T-helper 9 cell (primary cell): ENCODE measurements around the gene IL3.
A peak's percentile ranks its signal among the peaks of the same experiment; 100 is the strongest.
"Not testable (repeated sequence)": the region's sequence is repeated elsewhere in the genome, so short reads cannot be mapped to it uniquely, and the experiment has no call there.

ENCODE experiments used
- DNase-seq: peaks from one replicate; pipeline ENCODE4 v3.0.0-alpha.2; 2020

The IL3 gene

GRCh38 chr5:132098151-132098594, 37.7 kb downstream of the IL3 start:
- DNase-seq = no peak

GRCh38 chr5:132098621-132099020, 38.2 kb downstream of the IL3 start:
- DNase-seq = no peak

DNA sequence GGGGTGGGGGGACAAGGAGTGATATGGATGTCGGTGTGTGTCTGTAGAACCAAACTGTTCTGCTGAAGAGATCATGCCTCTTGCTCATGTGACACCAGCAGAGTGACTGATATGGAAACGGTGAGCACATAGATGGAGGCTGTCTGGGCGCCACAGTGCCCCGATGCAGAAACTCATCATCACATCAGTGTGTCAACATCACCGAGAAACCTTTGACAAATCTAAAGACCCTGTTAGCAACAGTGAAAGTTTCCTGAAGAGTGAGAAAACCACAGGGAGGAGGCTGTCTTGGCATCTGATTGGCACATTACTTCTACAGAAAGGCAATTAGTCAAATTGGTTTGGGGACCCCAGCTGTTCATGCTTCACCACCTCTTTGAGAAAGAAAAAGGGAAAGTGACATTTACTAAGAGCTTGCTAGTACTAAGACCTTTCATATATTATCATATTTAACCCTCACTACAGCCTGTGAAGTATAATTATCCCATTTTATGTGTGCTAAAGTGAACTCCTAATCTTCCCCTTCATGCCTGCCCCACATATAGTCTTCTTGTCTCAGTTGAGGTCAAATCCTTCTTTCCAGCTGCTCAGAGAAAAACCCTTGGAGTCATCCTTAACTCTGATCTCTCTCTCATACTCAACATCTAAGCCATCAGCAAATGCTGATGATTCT, 38.8 kb downstream of the IL3 start:
- DNase-seq = no peak

DNA sequence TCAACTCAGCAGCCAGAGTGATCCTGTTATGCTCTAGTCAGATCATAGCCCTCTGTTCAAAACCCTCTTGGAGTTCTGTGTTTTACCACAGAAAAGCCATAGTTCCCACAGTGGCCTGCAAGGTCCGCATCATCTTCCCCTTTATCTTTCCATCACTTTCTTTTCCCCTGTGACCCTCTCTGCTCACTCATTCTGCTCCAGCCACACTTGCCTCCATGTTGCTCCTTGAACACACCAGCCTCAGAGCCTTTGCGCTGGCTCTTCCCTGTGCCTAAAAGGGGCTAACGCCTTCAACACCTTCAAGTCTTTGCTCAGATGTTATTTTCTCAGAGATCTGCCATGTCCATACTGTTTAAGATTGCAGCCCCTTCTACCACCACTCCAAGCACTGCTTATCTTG, 39.5 kb downstream of the IL3 start:
- DNase-seq = no peak

GRCh38 chr5:132100672-132101261, 40.3 kb downstream of the IL3 start:
- no peak for DNase-seq

DNA sequence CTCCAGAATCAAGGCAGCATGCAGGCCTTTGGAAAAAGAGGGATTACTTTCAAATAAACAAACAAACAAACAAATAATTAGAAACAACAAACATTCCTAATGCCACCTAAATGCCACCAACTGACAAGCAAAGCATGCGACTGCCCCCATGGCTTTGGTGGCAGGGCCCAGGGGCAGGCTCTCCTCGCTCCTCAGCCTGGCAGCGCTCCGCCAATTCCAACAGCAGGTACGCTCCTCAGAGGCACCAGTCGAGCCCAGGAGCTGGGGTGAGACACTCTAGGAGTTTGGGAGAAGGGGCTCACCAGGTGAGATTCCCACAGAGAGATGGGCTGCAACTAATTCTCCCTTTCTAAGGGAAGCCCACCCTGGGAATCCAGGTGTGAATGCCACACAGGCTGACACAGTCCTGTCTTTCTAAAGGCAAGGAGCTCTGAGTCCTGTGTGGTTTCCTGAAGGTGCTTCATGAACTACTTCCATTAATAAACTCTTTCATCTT, 41.0 kb downstream of the IL3 start:
- no peak for DNase-seq

GRCh38 chr5:132102101-132102701, 41.7 kb downstream of the IL3 start:
- peak; percentile 33 for DNase-seq

DNA sequence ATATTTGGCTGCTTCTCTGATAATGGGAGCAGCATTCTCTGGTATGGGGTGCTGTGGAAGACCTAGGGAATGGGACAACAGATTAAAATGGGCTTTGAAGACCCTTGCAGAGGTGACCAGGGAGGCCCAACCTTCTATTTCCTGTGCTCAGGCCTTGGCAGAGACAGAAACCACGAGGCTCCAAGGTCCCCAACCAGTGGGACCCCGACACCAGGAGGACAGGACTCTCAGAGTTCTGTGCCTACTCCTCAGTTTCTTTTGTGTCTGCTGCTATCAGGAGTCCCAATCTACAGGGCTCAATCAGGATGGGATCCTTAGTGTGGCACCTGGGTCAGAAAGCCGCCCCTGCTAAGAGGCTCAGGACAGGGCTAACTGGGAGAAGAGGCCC, 42.5 kb downstream of the IL3 start:
- no peak for DNase-seq

DNA sequence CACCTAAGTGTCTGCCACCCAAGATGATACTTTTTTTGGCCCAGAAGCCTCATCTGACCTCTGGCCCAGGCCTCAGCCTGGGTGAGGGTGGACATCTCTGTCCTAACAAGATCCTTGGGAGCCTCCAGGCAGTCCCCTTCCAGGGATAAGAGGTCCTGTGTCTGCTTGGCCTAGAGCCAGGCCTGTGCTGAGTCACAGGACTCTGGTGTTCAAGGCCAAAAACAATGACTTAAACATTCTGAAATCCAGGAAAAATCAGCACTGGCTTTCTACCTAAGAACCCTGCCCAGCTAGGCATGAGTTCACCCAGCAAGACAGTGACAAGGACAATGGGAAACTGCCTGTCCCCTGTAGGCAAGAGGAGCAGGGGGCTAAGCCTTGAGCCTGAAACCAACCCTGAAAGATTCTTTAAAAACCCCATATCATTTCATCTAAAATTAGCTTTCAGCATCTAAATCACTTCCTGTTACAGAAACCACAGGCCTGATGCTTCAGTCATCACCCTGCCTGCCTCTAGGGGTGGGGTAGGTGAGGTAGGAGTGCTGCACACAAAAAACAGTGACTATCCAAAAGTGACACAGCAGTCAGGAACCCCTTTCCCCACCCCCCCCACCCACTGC, 43.0 kb downstream of the IL3 start:
- DNase-seq = peak; percentile 48

GRCh38 chr5:132103969-132104391, 43.5 kb downstream of the IL3 start:
- no peak for DNase-seq

- no peak for DNase-seq
Observed at GRCh38 chr5:132104556-132104955, 44.1 kb downstream of the IL3 start.

DNA sequence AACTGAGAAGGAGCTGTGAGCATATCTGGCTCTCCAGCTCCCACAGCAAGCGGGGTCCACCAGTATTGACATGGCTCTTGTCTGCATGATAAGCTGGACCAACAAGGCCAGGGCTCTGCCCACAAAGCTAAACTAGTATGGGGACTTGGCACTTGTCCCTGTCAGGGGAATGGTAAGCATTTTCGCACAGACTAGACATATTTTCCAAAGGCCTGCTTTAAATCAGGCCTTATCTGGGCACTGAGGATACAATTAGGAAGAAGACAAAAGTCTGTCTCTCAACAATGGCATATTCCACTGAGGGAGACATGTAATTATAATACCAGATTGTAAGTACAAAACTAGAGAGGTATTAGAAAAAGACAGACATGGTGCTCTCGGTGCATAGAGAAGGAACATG, 45.2 kb downstream of the IL3 start:
- DNase-seq = no peak

- DNase-seq = not testable (repeated sequence)
Observed at GRCh38 chr5:132108495-132108894, 48.0 kb downstream of the IL3 start.

- DNase-seq = not testable (repeated sequence)
Observed at GRCh38 chr5:132108957-132109356, 48.5 kb downstream of the IL3 start.

DNA sequence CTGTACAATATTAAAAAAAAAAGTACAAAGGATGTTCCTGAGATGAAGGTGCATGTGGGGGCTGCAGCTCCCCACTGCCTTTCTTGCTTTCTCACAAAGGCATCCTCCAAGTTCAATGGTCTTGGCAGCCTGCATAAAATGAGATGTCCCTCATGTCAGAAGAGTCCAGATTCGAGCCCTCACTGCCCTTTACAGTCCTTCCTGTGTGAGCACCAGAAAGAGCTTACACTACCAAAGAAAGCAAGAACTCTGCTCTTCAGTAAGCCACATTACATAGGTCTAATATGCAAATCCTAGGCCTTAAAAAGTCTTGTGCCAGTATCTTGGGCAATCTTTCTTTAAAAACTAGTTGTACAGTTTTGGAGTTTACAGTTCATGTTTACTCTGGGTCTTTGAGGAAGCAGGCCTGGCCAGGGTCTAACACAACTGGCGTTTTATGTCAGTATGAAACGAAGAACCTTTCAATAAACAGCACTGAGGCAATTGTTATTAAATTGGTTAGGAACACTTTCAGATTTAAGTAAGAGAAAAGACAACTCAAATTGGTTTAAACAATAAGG, 49.1 kb downstream of the IL3 start:
- DNase-seq = no peak

DNA sequence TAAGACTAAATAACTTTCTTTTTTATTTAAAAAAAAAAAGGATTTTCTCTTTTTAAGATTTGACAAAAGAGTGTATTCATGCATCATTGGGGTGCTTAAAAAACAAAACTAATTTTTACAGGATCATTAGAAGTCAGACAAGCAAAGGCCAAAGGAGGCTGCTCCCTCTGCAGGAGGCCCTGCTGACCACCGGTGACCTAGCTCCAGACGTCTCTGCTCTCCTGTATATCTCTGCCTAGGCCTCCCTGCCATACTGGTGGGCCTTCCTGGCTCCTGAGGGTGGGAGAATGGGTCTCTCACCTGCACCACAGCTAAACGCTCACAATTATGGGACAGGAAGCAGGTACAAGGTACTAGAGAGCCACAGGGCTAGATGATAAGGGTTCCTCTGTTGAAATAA, 49.7 kb downstream of the IL3 start:
- DNase-seq = no peak

- DNase-seq = no peak
Observed at GRCh38 chr5:132110930-132111329, 50.5 kb downstream of the IL3 start.

DNA sequence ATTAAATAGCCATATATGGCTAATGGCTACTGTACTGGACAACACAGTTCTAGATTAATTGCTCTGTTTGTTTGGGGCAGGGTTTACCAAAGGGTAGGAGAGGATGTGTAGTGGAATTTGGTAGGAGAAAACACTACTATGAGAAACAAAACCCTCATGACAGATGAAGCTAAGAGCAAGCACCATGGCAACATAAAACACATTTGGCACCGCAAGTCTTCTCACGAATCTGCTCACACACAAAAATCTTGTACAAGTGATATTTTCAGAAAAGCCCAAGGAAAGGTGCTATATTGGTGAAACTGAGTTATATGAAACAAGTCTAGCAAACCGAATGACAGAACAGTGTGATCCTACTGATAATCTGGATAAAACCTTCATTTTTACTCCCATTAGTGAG, 51.7 kb downstream of the IL3 start:
- no peak for DNase-seq
